Endothelial cell of umbilical vein (primary cell): ENCODE data around the gene OSBPL10. TPM values are rescaled to one million over a fixed set of nuclear protein-coding genes. Genes with fewer than 3 reads are reported as not detected.

ENCODE experiments used
- BruUV-seq: library from RNA; stranded (reverse); fragments of 400-500 nt; replicated peaks from 2 replicates; lab custom pipeline; 2021; lab: Mats Ljungman, UMichigan
- CTCF ChIA-PET: fragments of 300-600, 350-600 bp; sonication (Branson Sonifier 250); formaldehyde crosslinking; loops from one replicate; lab custom pipeline; 2021; ENCODE audit warnings: antibody characterized with exemption, inconsistent platforms; lab: Charles Lee
- POLR2A ChIA-PET: fragments of 300-600, 350-600 bp; sonication (Branson Sonifier 250); formaldehyde crosslinking; loops from one replicate; lab custom pipeline; 2021; ENCODE audit warnings: antibody characterized with exemption, inconsistent platforms; lab: Charles Lee
- DNase-seq: peaks from one replicate; pipeline ENCODE4 v3.0.0-alpha.2; 2011; ENCODE audit warnings: low read depth, low spot score
- FAIRE-seq: peaks from 2 replicates; lab custom pipeline; 2011; peaks lifted over from hg19 to GRCh38; lab: Jason Lieb, UNC
- H2AFZ ChIP-seq: 2 replicates; pipeline ENCODE4 v1.6.0; 2012; ENCODE audit warnings: low read depth, low read length, control low read depth, inconsistent platforms
- H3K27ac ChIP-seq: 2 replicates; pipeline ENCODE4 v1.5.1; 2011; ENCODE audit warnings: low read depth, mild to moderate bottlenecking, control low read depth, low read length, moderate library complexity; ENCODE audit not compliant: insufficient read depth
- H3K27me3 ChIP-seq, 2 experiments: 2 replicates each; pipeline versions ENCODE4 v1.6.0 to v1.6.1; 2011; ENCODE audit warnings: low read length in 2 of 2, mixed read lengths in 1 of 2; ENCODE audit not compliant: control insufficient read depth in 2 of 2, insufficient read depth in 2 of 2
- H3K36me3 ChIP-seq, 2 experiments: 2 replicates in 1 of 2; 3 replicates in 1 of 2; pipeline ENCODE4 v1.5.1; 2011; ENCODE audit warnings: low read length in 2 of 2, mild to moderate bottlenecking in 1 of 2, moderate library complexity in 1 of 2; ENCODE audit not compliant: control insufficient read depth in 2 of 2, insufficient read depth in 2 of 2; ENCODE audit errors: extremely low read depth in 1 of 2
- H3K4me1 ChIP-seq: 3 replicates; pipeline ENCODE4 v1.5.1; 2011; ENCODE audit warnings: mild to moderate bottlenecking, low read length; ENCODE audit not compliant: control insufficient read depth, insufficient read depth; ENCODE audit errors: extremely low read depth
- H3K4me2 ChIP-seq: 2 replicates; pipeline ENCODE4 v1.6.1; 2011; ENCODE audit warnings: low read length, control low read depth, mixed read lengths; ENCODE audit not compliant: insufficient read depth
- H3K4me3 ChIP-seq, 3 experiments: fragments of 200-600 bp in 1 of 3; sonication (generic), shearing (Covaris generic) in 1 of 3; replicated peaks in 1 of 3; 2 replicates each; pipeline ENCODE4 v1.5.1; 2011 to 2016; ENCODE audit warnings: control low read depth in 3 of 3, low read length in 3 of 3, mild to moderate bottlenecking in 2 of 3, inconsistent platforms in 1 of 3, low read depth in 1 of 3, moderate library complexity in 1 of 3; ENCODE audit not compliant: insufficient read depth in 1 of 3
- H3K79me2 ChIP-seq: 2 replicates; pipeline ENCODE4 v1.6.0; 2012; ENCODE audit warnings: low read length, inconsistent platforms; ENCODE audit not compliant: control insufficient read depth, insufficient read depth
- H3K9ac ChIP-seq: replicated peaks from 2 replicates; pipeline ENCODE3; 2011; ENCODE audit warnings: low read length, control low read depth; ENCODE audit not compliant: insufficient read depth; ENCODE audit errors: extremely low read depth
- H3K9me1 ChIP-seq: replicated peaks from 3 replicates; pipeline ENCODE4 v1.6.0; 2011; ENCODE audit warnings: mild to moderate bottlenecking, low read length; ENCODE audit not compliant: control insufficient read depth, insufficient read depth; ENCODE audit errors: extremely low read depth
- H3K9me3 ChIP-seq: replicated peaks from 2 replicates; pipeline ENCODE4 v1.5.1; 2012; ENCODE audit warnings: low read length, inconsistent platforms; ENCODE audit not compliant: control insufficient read depth, insufficient read depth
- H4K20me1 ChIP-seq: replicated peaks from 2 replicates; pipeline ENCODE3; 2011; ENCODE audit warnings: mild to moderate bottlenecking, low read length; ENCODE audit not compliant: control insufficient read depth, insufficient read depth; ENCODE audit errors: extremely low read depth
- CTCF ChIP-seq, 2 donors: IDR thresholded peaks; 1 replicate in 1 of 2; 2 replicates in 1 of 2; pipeline ENCODE4 v1.5.1; 2011; ENCODE audit warnings: low read length in 2 of 2, mild to moderate bottlenecking in 2 of 2, moderate library complexity in 2 of 2, control low read depth in 1 of 2, inconsistent platforms in 1 of 2, low read depth in 1 of 2; ENCODE audit not compliant: insufficient read depth in 1 of 2; ENCODE audit errors: extremely low read depth in 1 of 2
- EZH2 ChIP-seq: IDR thresholded peaks from 2 replicates; pipeline ENCODE4 v1.6.1; 2012; ENCODE audit warnings: borderline replicate concordance, low read depth, mild to moderate bottlenecking, moderate library complexity, low read length, inconsistent platforms; ENCODE audit not compliant: severe bottlenecking
- FOS ChIP-seq: IDR thresholded peaks from 2 replicates; pipeline ENCODE4 v1.6.1; 2011; ENCODE audit warnings: mild to moderate bottlenecking, low read length, moderate library complexity, borderline replicate concordance; ENCODE audit not compliant: insufficient read depth
- GATA2 ChIP-seq: IDR thresholded peaks from 2 replicates; pipeline ENCODE4 v1.7.0; 2011; ENCODE audit warnings: low read depth, mild to moderate bottlenecking, moderate library complexity, mixed read lengths, low read length; ENCODE audit not compliant: insufficient read length, insufficient read depth
- JUN ChIP-seq: IDR thresholded peaks from 2 replicates; pipeline ENCODE4 v1.6.1; 2011; ENCODE audit warnings: borderline replicate concordance, low read depth; ENCODE audit not compliant: insufficient read length, insufficient read depth
- MYC ChIP-seq: IDR thresholded peaks from one replicate; pipeline ENCODE4 v1.6.1; 2011; ENCODE audit warnings: mild to moderate bottlenecking, low read depth, low read length
- POLR2A ChIP-seq: IDR thresholded peaks from 2 replicates; pipeline ENCODE4 v1.6.1; 2012; ENCODE audit warnings: low read depth, mild to moderate bottlenecking, control low read depth, low read length
- POLR2AphosphoS5 ChIP-seq: IDR thresholded peaks from 2 replicates; pipeline ENCODE4 v1.6.1; 2012; ENCODE audit warnings: low read depth, mild to moderate bottlenecking, control low read depth, low read length, moderate library complexity; ENCODE audit not compliant: insufficient read depth
- dilution Hi-C: fragments of 300-500 bp; cut with MboI; formaldehyde crosslinking; loops from one replicate; pipeline ENCODE4 v1.15.0; 2019; ENCODE audit warnings: low sequenced_read_pairs; ENCODE audit not compliant: extremely low pct_ligation_motif_present
- intact Hi-C: fragments of 100-400 bp; cut with micrococcal nuclease; formaldehyde crosslinking; loops from one replicate; pipeline ENCODE4 v1.10.0; 2022
- polyA plus RNA-seq, 4 experiments: library from polyadenylated mRNA; depleted of rRNA in 3 of 4; stranded (reverse) in 3 of 4; unstranded in 1 of 4; fragments of >200 nt; gene quantifications; 2 replicates each; pipeline versions ENCODE4 v1.2.1 to v1.2.3, GENCODE V29; 2011 to 2012; ENCODE audit warnings: missing spikeins in 1 of 4
- total RNA-seq: library from RNA; stranded (reverse); gene quantifications from 2 replicates; pipeline ENCODE4 v1.2.3, GENCODE V29; 2021
- TF ChIP-seq, protein P1 (sequence below): IDR thresholded peaks from 2 replicates; pipeline ENCODE4 v1.6.1; 2011; ENCODE audit not compliant: insufficient read depth, insufficient read length

Gene OSBPL10
- total and polyA plus RNA-seq, 2 donors (not counting 3 experiments of a cell fraction or from before 2014, with no cell fraction given) = 10.8 to 47.6 TPM

DNA sequence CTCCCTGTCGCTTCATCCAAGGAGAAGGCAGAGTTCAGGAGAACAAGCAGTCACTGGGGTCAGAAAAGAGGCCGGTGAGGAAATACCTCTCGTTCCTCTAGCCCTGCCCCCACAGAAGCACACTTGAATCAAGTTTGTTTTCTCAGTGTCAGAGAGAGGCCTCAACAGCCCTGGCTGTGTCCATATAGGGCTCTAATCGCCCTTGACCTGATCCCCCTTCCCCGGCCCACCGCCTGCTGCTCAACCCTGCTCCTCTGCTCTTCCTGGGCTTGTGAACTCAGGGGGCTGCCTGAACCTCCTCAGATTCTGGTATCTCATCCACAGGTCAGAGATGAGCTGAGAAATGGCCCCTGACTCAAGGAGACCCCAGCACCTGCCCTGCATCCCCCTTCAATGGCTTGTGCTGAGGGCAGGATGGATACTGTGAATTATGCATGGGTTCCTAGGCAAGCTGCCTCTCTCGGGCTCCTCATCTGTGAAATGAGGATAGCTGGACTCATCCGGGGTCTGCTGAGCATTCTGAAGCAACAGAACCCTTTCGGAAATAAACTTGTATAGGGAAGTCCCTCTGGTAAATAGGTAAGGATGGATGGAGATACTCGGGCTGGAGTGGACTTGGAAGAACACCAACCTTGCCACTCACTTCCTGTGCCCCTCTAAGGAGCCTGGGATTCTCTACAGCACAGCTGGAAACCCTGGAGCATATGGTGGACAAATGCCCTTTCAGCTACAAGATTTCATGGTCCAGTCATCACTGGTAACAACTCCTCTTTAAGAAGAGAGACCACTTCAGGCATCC lies 300.8 kb downstream of the OSBPL10 start:
- Histone ChIP-seq H3K9ac (no peak overlapping the region), H3K4me2 (no peak overlapping the region), H3K9me1 (no peaks in the 10 kb centered on the region), H3K27me3 (no peaks in the 10 kb centered on the region), H3K27ac (no peak overlapping the region), H3K9me3 (no peaks in the 10 kb centered on the region), H3K79me2 (no peaks in the 10 kb centered on the region), H3K4me3 (no peak overlapping the region), H3K4me1 (no peaks in the 10 kb centered on the region), H4K20me1 (no peaks in the 10 kb centered on the region), H3K36me3 (no peaks in the 10 kb centered on the region), H2AFZ (no peak overlapping the region)
- intact Hi-C loops = no loop called here
- no peak for DNase-seq
- FAIRE-seq = no peak
- BruUV-seq = no TSS peak
- ChIA-PET CTCF (no interaction called here), POLR2A (no interaction called here)
- dilution Hi-C loops = no loop called here
- no peak for TF ChIP-seq CTCF (IDR thresholded peaks at IDR 0.05; ENCODE audit: extremely low read depth in 1 of 2, insufficient read depth in 1 of 2, low read depth in 1 of 2, low read length in 2 of 2)
- no peak for TF ChIP-seq FOS
- TF ChIP-seq POLR2A = no peak
- TF ChIP-seq, protein P1, sequence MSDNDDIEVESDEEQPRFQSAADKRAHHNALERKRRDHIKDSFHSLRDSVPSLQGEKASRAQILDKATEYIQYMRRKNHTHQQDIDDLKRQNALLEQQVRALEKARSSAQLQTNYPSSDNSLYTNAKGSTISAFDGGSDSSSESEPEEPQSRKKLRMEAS = no peak
- TF ChIP-seq POLR2AphosphoS5 = no peak
- no peak for TF ChIP-seq GATA2
- no peak for TF ChIP-seq EZH2
- no peak for TF ChIP-seq JUN
- TF ChIP-seq MYC = no peak
